Stimulated activated CD8-positive, alpha-beta memory T cell treated with anti-CD3 and anti-CD28 coated beads, Interleukin-12 subunit alpha, Interleukin-12 subunit beta, amount 100 ng/mL, for 24 hours (primary cell): ENCODE results near the gene PTEN.
A peak's percentile ranks its signal among the peaks of the same experiment; 100 is the strongest.
"Not testable (repeated sequence)": the region's sequence is repeated elsewhere in the genome, so short reads cannot be mapped to it uniquely, and the experiment has no call there.

ENCODE experiments used
- DNase-seq: peaks from one replicate; pipeline ENCODE4 v3.0.0-alpha.2; 2020; ENCODE audit errors: extremely low read depth

The PTEN gene

GRCh38 chr10:87845624-87845998 is 17.8 kb upstream of the PTEN start:
- DNase-seq, result no peak

GRCh38 chr10:87846023-87846422 is 17.4 kb upstream of the PTEN start:
- DNase-seq, result no peak

GRCh38 chr10:87846711-87847110 is 16.7 kb upstream of the PTEN start:
- not testable (repeated sequence) for DNase-seq

- DNase-seq, result no peak
These were observed 15.9 kb upstream of the PTEN start for GRCh38 chr10:87847550-87847949.

GRCh38 chr10:87849001-87849400 is 14.4 kb upstream of the PTEN start:
- DNase-seq, result no peak

DNA sequence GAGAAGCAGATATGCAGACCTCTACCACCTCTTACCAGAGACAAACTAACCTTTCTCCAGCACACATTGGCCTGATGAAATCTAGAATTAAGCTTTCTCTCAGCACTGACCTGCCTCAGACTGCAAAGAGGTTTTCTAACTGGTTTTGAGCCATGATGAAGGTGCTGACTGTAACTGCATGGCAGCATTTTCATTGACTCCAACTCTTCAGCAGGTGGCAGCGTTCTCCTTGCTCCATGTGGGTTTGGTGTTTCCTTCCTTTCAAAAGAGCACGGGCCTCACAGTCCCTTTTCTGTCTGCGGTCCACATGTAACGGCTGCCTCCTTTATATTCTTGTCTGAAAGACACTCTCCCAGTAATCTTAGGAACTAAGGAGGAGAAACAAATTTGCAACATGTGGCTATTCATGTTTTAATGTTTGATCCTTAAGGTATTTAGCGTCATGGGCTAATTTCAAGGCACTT is 12.7 kb upstream of the PTEN start:
- no peak for DNase-seq

GRCh38 chr10:87852089-87852488 is 11.3 kb upstream of the PTEN start:
- no peak for DNase-seq

DNA sequence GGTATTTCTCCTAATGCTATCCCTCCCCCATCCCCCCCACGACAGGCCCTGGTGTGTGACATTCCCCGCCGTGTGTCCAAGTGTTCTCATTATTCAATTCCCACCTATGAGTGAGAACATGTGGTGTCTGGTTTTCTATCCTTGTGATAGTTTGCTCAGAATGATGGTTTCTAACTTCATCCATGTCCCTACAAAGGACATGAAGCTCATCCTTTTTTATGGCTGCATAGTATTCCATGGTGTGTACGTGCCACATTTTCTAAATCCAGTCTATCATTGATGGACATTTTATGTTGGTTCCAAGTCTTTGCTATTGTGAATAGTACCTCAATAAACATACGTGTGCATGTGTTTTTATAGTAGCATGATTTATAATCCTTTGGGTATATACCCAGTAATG is 8.2 kb upstream of the PTEN start:
- DNase-seq, result not testable (repeated sequence)

- DNase-seq, result not testable (repeated sequence)
These were observed 7.8 kb upstream of the PTEN start for GRCh38 chr10:87855665-87856064.

DNA sequence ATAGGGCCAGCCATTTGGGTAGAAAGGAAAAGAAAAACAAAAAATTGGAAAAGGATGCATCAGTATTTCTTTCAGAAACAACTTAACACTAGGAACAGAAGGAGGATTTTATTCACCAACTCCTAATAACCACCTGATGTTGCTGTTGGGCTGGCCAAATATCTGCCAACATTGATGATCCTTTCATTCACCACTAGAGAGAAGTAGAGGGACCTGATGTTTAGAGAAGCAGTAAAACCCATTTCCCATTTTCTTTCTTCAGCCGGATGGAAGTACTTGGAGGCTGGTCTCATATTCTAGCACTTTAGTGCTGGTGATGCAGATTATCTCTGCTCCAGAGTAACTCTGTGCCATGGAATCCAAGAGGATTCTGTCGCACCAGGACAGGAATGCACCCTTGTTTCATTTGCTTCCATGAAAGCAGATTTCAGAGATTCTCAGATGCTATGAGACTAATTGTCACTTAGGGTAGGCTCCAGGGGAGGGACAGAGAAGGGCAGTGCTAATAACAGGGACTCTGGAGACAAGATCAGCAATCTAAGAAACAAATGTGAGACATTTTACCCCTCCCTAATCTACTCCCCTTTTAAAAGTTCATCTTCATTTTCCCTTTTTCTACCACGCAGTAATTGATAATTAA is 3.1 kb upstream of the PTEN start:
- no peak for DNase-seq

DNA sequence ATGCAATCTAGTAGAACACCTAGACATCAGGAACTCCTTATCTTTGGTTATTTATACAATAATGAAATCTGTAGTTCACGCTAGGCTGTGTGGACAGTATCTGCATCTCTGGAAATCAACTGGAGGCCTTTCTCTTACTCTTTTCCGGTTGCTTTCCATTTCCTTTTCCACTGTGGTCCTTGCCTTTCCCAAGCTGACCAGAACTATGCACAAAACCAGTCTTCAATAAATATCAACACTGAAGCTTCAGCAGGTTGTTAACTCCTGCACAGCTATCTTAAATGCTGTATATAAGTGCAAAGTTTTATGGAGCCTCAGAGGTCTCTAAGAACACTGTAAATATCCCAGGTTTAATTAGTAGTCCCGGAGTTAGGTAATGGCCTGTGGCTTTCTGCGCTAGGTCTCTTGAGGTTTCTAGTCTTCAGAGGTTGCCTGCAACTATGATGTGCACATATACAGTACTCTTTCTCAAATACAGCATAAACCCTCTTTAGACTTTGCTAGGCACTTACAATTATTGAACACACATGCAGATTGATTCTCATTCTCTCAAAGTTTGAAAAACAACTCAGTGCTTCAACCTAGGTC is 2.5 kb upstream of the PTEN start:
- no peak for DNase-seq

DNA sequence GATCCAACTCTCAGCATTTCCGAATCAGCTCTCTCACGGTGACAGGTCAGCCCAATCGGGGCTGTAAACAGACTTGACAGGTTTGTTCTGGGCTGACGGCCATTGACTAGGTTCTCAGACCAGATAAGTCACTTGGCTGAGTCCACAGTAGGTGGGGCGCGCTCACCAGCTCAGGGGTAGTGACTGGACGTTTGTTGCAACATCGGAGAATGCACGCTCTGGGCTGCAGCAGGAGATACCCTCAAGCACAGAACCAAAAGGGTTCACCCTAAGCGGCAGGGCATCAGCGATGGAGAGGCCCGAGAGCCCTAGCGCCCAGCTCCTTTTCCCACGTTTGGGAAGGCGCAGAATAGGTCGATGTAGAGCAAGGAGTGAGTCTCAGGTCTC is 1.9 kb upstream of the PTEN start:
- DNase-seq, result no peak

GRCh38 chr10:87861953-87862678 is 1.3 kb upstream of the PTEN start:
- DNase-seq, result peak; percentile 85

DNA sequence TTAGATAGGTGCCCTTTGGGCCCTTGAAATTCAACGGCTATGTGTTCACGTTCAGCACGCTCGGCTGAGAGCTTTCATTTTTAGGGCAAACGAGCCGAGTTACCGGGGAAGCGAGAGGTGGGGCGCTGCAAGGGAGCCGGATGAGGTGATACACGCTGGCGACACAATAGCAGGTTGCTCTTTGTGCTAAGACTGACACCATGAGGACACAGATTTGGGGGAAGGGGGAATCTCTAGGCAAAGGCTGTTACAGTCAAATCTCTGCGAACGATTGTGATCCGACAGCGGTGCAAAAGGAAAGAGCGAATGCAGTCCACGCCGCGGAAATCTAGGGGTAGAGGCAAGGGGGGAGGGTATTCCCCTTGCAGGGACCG is 759 bp upstream of the PTEN start:
- DNase-seq, result no peak

DNA sequence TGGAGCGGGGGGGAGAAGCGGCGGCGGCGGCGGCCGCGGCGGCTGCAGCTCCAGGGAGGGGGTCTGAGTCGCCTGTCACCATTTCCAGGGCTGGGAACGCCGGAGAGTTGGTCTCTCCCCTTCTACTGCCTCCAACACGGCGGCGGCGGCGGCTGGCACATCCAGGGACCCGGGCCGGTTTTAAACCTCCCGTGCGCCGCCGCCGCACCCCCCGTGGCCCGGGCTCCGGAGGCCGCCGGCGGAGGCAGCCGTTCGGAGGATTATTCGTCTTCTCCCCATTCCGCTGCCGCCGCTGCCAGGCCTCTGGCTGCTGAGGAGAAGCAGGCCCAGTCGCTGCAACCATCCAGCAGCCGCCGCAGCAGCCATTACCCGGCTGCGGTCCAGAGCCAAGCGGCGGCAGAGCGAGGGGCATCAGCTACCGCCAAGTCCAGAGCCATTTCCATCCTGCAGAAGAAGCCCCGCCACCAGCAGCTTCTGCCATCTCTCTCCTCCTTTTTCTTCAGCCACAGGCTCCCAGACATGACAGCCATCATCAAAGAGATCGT is 598 bp downstream of the PTEN start:
- DNase-seq, result not testable (repeated sequence)

DNA sequence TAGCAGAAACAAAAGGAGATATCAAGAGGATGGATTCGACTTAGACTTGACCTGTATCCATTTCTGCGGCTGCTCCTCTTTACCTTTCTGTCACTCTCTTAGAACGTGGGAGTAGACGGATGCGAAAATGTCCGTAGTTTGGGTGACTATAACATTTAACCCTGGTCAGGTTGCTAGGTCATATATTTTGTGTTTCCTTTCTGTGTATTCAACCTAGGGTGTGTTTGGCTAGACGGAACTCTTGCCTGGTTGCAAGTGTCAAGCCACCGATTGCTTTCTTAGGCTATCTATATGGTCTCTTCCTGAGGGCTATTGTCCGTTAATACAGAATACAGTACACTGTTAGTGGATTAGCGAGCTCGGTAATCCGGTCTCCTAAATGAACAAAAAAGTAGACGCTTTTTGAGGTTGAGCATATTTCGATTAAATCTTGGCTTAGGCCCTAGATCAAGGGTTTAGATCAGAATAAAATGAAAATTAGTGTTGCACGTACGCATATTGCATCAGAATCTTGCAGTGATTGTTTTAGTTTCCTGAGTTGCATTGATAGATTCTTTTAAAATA is 1.2 kb downstream of the PTEN start:
- no peak for DNase-seq

DNA sequence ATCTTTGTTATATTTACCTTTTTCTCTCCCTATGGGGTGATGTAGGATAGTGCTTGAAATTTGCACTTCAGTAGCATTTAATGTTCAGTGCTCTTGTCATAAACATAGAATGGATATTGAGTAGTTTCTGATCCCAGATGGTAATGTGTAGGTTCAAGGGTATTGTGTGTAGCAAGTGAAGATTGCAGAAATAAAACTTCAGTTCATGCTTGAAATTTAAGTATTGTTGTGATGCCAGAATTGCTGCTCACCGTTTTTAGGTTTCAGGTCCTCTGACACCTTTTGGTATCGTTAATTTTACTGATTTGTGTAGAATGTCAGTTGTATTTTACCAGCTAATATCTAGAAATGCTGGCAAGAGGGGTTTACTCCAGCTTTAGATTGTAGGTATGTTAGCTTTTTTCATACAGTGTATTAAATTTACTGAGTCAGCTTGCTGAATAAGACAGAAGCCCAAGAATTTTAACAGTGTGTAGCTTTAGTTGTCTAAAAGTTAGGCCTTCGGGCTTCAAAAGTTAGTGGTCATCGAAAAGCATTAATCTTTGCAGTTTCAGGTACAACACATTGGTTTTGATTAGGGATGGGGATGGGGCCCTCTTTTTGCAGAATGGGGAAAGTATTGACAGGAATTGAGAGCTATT is 1.9 kb downstream of the PTEN start:
- DNase-seq, result no peak

- no peak for DNase-seq
These were observed 3.1 kb downstream of the PTEN start for GRCh38 chr10:87866412-87866974.

- DNase-seq, result no peak
These were observed 4.0 kb downstream of the PTEN start for GRCh38 chr10:87867453-87867852.

GRCh38 chr10:87868277-87868676 is 4.9 kb downstream of the PTEN start:
- no peak for DNase-seq

DNA sequence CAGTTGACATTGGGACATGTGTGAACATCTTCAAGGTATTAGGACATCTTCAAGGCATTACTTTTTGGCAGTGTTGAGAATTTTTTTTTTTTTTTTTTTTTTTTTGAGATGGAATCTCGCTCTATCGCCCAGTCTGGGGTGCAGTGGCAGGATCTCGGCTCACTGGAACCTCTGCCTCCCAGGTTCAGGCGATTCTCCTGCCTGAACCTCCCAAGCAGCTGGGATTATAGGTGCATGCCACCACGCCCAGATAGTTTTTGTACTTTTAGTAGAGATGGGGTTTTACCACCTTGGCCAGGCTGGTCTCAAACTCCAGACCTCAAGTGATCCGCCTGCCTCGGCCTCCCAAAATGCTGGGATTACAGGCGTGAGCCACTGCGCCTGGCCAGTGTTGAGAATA is 5.7 kb downstream of the PTEN start:
- DNase-seq, result not testable (repeated sequence)
